GM18873 (cell line): ENCODE data around the gene NHLH1.
A peak's percentile ranks its signal among the peaks of the same experiment; 100 is the strongest.
"Not testable (repeated sequence)": the region's sequence is repeated elsewhere in the genome, so short reads cannot be mapped to it uniquely, and the experiment has no call there.

Source experiments
- ATAC-seq: cut with Tn5 transposase; IDR thresholded peaks from one replicate; pipeline ENCODE4 v1.9.1; 2021; ENCODE audit warnings: mild to moderate bottlenecking, moderate library complexity, moderate number of reproducible peaks; ENCODE audit not compliant: unreplicated experiment, low FRiP score

The NHLH1 gene

DNA sequence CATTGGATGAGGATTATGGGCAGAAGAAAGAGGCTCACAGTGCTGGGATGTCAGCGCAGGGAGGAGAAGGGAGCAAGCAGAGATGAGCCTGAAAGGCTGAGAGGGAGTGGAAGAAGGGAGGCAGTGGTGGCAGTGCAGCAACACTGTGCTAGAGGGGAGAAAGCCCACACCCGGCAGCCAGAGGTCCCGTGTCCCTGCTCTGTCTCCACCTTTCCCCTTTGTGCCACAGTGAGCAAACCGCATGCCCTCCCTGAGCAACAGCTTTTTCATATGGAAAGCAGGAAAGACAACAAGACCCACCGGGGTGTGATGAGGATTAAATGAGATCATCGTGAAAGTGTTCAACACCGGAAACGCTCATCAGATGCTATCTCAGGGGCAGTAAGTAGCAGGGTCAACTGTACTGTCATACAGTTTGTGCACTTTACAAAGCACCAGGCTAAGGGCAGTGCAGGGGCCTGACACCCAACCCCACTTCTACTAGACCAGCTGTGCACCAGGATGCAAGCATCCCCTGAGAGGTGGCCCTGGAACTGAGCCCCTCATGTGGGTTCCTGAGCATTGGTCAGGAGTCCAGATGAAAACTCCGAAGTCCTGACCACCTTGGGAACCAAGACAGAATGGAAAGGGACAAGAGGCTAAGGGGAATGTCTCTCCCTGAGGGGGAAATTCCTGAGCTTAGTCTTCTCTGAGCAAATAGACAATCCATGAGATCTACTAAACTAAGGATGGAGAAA, 9.1 kb downstream of the NHLH1 start:
- no peak for ATAC-seq

- peak; percentile 59 for ATAC-seq
These were observed 9.8 kb downstream of the NHLH1 start for GRCh38 chr1:160376525-160377131.

GRCh38 chr1:160377585-160378206, 10.8 kb downstream of the NHLH1 start:
- no peak for ATAC-seq

GRCh38 chr1:160384812-160385211, 17.9 kb downstream of the NHLH1 start:
- ATAC-seq: not testable (repeated sequence)

DNA sequence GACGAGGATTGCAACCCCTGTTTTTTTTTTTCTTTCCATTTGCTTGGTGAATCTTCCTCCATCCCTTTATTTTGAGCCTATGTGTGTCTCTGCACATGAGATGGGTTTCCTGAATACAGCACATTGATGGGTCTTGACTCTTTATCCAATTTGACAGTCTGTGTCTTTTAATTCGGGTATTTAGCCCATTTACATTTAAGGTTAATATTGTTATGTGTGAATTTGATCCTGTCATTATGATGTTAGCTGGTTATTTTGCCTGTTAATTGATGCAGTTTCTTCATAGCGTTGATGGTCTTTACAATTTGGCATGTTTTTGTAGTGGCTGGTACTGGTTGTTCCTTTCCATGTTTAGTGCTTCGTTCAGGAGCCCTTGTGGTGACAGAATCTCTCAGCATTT, 21.5 kb downstream of the NHLH1 start:
- not testable (repeated sequence) for ATAC-seq

DNA sequence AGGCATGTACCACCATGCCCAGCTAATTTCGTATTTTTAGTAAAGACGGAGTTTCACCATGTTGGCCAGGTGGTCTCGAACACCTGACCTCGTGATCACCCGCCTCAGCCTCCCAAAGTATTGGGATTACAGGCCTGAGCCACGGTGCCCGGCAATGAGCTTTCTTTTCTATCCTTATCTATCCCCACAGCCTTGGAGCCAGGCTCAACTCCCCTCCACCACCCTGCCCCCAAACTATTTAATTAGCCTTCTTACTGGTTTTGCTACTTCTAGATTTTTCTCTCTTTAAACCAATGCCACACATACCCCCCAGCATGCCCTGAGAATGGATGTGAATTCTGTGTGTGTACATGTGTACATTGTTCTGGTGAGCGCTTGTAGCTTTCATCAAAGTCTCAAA, 27.8 kb downstream of the NHLH1 start:
- ATAC-seq: no peak

DNA sequence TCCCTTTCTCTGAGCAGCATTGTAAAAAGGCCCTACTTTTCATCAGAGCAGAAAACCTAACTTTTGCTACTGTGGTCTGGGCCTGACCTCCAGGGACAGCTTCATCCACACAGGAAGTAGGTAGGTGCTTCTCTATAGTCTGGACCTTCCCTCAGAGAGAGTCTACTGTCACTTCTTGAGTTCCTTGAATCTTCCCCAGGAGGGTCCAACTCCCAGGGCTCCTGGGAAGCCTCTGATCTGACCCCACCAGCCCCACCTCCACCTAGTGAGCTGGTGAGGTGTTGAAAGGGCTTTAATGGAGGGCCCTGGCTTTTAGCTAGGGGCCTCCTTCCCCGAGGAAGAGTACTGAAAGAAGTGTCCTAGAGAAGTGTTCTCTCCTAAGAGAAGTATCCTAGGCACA, 30.8 kb downstream of the NHLH1 start:
- ATAC-seq: no peak

GRCh38 chr1:160398823-160399222, 32.0 kb downstream of the NHLH1 start:
- no peak for ATAC-seq

- no peak for ATAC-seq
These were observed 32.8 kb downstream of the NHLH1 start for GRCh38 chr1:160399544-160400222.

DNA sequence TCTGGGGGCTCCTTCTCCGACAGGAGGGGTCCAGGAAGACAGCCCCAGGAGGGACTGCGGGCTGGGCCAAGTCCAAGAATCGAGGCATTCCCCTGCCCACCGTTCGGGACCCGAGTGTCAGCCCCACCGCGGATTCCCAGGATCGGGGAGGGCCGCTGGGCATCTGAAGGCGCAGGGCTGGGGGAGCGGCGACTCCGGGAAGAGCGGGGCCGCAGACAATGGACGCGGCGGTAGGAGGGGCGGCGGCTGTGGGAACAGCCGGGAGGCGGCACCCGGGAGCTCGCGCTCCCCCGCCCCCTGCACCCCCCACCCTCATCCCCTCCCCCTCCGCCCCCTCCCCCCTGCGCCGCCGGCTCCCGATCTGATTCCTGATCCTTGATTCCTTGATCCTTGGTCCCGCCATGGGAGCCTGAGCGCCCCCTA, 33.4 kb downstream of the NHLH1 start, which contains the start of gene VANGL2:
Gene VANGL2 (plus strand): TSS at position 342 of the 423 bp plus-strand sequence. CDS start 15,274 bp downstream, outside the sequence.
- no peak for ATAC-seq

DNA sequence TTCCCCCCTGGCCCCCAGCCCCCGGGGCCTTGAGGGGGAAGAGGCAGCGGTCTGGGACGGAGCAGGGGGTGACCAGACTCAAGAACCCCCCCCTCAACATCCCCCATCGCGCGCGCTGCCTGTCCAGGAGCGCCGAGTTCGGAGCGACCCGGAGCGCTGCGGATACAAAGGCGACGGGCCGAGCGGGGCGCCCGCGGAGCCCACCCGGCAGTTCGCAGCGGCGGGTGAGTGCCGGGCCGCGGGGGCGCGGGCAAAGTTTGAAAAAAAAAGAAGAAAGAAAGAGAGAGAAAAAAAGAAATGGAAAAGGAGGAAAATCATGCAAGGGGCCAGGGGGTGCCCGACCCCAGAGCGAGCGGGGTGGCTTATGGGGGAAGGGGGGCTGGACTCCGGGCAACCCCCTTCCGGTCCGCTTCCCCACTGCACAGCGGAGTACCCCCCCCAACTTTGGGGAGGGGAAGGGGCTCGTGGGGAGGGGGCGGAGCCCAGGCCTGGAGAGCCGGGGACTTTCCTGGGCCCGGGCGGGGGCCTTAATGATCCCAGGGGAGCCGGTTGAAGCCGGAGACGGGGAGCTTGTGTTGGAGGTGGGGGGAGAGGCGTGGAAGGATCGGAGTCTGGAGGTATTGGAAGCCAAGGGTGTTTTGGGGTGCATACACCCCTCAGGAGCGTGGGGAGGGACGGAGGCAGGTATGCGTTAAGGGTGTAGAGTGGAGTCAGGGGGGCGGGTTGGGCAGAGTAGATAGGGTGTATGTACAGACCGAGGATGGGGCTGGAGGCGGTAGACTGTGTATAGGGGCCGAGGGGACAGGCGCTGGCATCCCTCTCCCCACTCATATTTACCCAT, 34.0 kb downstream of the NHLH1 start:
- ATAC-seq: no peak

- ATAC-seq: no peak
These were observed 34.6 kb downstream of the NHLH1 start for GRCh38 chr1:160401487-160401805.

GRCh38 chr1:160402001-160402795, 35.3 kb downstream of the NHLH1 start:
- ATAC-seq: no peak

DNA sequence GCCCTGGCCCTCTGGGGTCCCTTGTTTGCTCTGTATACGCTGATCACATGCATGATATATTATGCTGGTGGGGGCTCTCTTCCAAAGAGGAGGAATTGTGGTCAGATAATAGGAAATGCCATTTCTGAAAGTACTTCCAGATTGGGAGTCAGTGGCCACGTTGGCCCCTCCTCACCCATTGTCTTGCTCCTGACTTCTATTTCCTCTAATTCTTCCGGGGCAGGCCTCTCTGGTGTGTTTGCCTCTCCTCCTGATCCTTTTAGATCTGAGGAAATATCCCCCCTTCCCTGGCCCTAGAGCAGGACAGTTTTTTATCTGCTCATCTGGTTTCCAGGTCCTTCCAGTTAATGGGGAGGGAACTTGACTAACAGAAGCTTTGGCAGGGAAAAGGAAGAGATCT, 36.4 kb downstream of the NHLH1 start:
- ATAC-seq: no peak

GRCh38 chr1:160404094-160404493, 37.2 kb downstream of the NHLH1 start:
- no peak for ATAC-seq

DNA sequence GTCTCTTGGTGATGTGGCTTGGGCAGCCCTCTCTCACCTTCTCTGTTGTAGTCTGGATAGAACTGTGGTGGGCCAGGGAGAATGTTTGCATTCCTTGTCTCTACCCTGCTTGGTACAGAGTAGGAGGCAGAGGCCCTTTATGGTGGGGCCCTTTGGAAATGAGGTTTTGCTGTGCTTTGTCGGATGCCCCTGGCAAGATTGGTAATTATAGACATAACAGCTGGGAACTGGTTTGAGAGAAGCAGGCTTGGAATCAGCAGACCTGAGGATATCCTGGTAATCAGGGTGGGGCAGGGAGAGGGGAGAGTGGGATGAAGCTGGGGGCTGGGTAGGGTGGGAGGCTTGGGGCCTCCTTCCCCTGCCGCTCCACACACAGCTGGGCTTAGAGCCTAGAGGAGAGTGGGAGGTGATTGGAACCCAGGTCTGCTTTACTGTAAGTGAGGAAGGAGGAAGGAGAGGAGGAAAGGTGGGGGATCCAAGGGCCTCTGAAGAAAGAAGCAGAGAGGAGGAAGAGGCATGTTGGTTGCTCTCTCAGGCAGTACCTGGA, 38.5 kb downstream of the NHLH1 start:
- no peak for ATAC-seq

DNA sequence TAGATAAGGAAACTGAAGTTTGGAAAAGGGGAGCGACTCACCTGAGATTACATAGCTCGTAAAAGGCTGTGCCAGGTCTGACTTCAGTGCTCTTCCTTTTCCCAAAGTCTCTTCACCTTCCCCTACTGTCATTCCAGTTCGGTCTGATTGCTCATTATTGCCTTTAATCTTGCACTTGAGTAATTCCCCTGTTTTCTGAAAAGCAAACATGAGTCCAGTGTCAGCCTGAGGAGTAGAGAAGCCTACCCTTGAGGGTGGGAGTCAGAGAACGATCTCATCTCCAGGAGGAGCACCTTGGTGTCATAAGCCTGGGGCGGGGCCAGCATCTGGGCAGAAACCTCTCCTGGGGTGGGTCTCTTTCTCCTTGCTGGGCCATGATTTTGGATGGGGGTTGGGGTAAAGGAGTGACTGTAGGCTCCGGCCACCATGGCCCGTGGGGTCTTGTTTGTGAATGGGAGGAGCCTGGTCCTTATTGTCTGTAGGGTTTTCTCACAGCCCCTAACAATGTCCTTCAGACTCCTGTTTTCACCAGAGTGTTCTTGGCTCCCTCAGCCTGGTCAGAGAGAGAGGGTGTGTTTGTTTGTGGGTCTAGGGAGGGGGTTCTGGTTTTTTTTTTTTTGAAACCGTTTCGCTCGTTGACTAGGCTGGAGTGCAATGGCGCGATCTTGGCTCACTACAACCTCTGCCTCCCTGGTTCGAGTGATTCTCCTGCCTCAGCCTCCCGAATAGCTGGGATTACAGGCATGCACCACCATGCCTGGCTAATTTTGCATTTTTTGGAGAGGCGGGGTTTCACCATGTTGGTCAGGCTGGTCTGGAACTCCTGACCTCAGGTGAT, 39.5 kb downstream of the NHLH1 start:
- no peak for ATAC-seq
